ENCODE data around the gene ZNF326.
"Not testable (repeated sequence)": the region's sequence is repeated elsewhere in the genome, so short reads cannot be mapped to it uniquely, and the experiment has no call there.

GRCh38 chr1:89984564-89985116 lies 10.3 kb upstream of the ZNF326 start:
- TF ChIP-seq CTCF, POLR2A (IDR thresholded peaks at IDR 0.05): not testable (repeated sequence)

Measured in esophagus squamous epithelium (tissue), 4 donors.